HTR-8/SVneo (cell line): ENCODE data around the gene BTRC.

ENCODE experiments used
- DNase-seq: peaks from one replicate; pipeline ENCODE4 v3.0.0; 2011; ENCODE audit warnings: low spot score, mixed read lengths; ENCODE audit not compliant: insufficient read length
- FAIRE-seq: peaks from 2 replicates; lab custom pipeline; 2011; peaks lifted over from hg19 to GRCh38; lab: Jason Lieb, UNC

The BTRC gene

GRCh38 chr10:101506829-101507661 is 153.1 kb downstream of the BTRC start:
- DNase-seq (no peak), FAIRE-seq (no peak)

DNA sequence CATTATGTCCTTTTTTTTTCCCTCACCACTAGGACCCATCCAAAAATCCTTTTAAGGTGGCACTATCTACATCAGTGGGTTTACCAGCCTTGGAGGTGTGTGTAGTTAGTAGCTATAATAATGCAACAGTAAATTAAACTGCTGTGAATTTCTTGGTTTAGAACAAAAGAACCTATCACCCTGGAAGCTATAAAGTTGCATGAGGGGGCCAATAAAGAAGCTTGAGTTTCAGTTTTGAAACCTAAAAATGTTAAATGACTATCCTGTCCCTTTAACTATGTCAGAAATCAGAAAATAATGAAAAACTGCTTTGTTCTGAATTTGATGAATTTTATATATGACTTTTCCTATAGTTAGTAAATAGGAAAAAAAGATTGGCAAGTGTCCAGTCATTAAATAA is 153.9 kb downstream of the BTRC start:
- DNase-seq (no peak), FAIRE-seq (no peak)

DNA sequence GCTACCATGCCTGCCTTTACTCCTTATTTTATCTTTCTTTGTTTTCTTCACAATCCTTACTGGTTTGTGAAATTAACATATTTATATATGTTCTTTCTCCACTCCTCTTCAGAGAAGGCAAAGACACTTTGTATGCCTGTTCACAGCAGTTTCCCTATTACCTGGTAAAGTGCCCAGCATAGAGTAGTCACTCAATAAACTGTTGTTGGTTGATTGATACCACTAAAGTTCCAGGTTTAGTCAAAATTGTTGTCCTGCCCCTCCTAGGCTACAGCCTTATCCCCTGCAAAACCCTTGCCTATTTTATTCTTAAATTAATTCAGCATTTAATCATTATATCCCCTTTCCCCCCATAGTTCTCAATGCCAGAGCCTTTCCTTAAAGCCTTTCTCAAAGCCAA is 158.0 kb downstream of the BTRC start:
- DNase-seq (no peak), FAIRE-seq (no peak)

GRCh38 chr10:101512738-101513137 is 158.8 kb downstream of the BTRC start:
- DNase-seq (no peak), FAIRE-seq (no peak)

GRCh38 chr10:101513733-101514132 is 159.8 kb downstream of the BTRC start:
- DNase-seq (no peak), FAIRE-seq (no peak)

GRCh38 chr10:101525848-101526247 is 171.9 kb downstream of the BTRC start:
- no peak for FAIRE-seq
- DNase-seq = no peak

DNA sequence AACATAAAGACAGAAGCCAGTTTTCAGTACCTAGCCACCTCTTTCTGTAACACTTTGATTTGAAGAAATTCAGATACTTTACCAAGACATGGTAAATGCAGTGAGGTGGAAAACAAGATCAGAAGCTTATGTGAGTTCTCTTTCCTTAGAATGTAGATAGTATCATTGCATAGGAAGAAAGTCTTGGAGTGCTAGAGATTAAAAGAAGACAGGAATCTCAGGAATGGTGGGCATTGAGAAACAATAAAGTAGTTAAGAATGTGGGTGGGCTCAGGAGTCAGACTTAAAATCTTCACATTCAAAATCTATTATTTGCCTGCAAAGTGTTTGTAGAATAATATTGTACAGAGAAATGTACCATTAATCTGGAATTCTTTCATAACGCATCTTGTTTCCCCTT is 175.2 kb downstream of the BTRC start:
- FAIRE-seq = no peak
- DNase-seq = no peak

DNA sequence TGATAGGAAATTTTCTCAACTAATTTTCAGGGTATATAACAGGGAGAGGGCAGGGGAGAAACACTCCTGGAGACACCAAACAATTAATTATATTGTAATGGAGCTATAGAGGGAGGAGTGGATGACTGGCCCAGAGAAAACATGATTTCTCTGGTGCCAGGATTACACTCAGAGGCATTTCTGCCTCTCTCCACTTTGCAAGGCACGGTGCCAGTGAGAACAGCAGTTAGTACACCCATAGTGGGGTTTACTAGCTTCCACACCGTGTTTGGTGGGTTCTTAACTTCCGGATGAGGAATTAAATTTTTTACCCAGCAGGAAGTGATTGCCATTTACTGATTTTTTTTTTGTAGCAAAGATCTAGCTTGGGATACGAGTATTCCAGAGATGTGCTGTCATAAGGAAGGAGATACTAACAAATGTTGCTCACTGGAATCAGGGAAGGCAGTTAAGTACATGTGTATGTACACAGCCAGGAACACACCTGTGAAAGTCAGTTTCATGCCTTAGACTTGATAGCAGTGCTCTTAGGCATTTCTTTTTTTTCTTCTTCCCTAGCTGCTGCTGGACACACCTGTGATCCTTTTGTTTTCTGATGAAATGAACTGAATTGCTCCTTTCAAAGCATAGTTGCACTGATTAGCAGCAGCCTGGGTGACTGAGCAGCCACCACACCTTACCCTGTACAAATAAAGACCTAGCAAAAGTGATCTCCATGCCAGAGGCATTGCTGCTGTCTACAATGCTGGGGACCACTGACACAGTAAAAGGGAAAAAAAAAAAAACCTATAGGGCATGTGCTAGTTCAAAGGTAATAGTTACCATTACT is 176.0 kb downstream of the BTRC start:
- DNase-seq (no peak), FAIRE-seq (no peak)

DNA sequence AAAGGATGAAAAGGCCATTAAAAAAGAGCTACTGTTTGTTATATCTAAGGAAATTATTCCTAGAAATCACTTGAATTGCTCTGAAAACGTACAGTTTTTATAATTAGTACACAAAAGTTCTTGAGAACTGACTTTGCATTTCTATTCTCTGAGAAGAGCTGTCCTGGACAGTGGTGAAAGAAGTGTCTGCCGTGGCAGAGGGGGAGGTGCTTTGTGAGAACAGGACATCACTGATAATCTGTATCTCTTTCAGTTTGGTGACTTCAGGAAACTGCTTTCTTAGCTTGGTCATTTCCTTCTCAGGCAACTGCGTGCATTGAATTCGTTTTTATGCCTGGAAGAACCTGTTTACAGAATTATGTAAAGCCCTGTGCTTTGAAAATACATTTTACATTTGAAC is 182.0 kb downstream of the BTRC start:
- DNase-seq (no peak), FAIRE-seq (no peak)

DNA sequence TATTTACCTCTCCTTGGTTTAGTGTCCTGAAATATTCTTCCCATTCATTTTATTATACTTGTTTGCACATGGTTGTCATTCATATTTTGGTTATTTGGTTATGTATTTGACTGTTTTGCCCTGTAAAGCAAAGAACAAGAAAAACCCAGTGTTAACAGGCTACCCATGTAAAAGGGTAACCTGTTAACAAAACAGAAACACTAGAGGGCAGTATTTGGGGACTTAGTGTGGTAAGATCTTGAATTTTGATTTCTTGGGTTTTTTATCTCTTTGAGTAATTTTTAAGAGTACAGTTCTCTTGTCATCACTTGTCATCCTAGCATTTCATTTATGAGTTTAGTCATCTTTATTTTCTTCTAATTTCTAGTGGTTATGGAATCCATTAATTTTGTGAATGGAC is 182.8 kb downstream of the BTRC start:
- DNase-seq = no peak
- no peak for FAIRE-seq

GRCh38 chr10:101538446-101538845 is 184.5 kb downstream of the BTRC start:
- DNase-seq (no peak), FAIRE-seq (no peak)

DNA sequence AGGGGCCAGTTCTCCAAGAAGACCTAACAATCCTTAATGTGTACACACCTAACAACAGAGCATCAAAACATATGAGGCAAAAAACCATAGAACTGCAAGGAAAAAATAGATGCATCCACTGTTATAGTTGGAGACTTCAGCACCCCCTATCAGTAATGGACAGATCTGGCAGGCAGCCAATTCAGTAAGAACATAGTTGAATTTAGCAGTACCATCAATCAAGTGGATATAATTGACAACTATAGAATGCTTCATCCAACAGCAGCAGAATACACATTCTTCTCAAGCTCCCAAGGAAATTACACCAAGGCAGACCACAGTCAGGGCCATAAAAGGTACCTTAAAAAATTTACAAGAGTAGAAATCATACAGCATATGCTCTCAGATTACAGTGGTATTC is 191.9 kb downstream of the BTRC start:
- no peak for DNase-seq
- FAIRE-seq = no peak

DNA sequence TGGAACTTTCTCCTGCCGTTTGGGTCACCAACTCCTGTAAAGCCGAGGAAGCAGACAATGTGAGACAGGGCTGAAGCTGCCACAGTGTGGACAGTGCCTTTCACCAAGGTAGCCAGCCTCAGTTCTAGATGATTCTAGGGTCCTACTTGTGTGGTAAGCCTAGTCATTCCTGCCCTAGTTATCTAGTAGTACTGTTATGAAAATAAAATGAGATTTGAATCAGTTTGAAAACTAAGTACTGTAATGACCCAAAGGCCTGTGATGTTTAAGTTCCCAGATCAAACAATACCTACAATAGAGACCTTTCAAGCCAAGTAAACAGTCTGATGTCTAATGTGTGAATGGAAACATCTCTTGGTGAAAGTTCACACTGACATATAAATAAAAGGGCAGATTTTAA is 197.0 kb downstream of the BTRC start:
- DNase-seq = no peak
- no peak for FAIRE-seq

- FAIRE-seq = no peak
- DNase-seq = no peak
These were observed 198.5 kb downstream of the BTRC start for GRCh38 chr10:101552442-101552841.

- DNase-seq = no peak
- FAIRE-seq = no peak
These were observed 203.6 kb downstream of the BTRC start for GRCh38 chr10:101557541-101557940.

GRCh38 chr10:101558204-101558603 is 204.2 kb downstream of the BTRC start:
- peak; percentile 36 for FAIRE-seq
- peak; percentile 45 for DNase-seq

DNA sequence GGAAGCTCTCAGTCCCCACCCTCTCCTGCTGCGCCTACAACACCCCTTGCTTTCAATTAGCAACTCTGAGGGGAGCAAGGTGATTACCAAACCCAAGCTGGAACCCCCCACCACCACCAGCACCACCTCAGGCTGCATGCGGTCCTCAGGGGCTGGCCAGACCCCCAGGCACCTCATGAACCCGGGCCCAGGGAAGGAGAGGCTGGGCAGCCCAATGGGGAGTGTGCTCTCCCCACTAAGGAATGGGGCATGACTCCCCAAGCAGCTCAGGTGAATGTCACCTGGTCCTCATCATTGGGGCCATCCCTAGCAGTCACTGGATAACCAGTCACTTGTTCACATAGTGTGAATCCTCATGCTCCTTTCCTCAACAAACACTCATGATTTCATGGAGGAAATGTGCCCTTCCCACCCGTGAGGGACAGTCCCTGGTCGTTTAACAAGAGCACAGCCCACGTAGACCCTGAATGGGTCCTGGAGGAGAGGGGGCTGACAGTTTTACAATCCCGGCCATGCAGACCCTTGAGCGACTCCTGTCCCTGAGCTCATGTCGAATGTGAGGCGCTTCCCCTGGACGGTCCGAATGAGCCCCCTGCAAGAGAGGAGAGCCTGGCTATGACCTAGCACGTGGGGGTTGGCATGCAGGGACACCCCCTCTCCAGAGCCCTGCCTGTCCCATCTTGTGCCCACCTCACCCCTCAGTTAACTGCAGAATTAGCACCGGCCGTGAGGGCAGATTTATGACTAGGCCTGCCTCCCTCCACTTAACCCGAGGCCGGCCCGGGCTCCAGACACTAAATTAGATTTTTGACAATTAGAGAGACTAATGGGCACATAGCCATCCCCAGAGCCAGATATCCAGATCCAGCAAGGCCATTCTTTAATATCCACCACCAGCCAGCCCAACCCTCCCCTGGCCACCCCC is 205.0 kb downstream of the BTRC start:
- FAIRE-seq (no peak), DNase-seq (no peak)

GRCh38 chr10:101559596-101560297 is 205.8 kb downstream of the BTRC start:
- DNase-seq (no peak), FAIRE-seq (no peak)

DNA sequence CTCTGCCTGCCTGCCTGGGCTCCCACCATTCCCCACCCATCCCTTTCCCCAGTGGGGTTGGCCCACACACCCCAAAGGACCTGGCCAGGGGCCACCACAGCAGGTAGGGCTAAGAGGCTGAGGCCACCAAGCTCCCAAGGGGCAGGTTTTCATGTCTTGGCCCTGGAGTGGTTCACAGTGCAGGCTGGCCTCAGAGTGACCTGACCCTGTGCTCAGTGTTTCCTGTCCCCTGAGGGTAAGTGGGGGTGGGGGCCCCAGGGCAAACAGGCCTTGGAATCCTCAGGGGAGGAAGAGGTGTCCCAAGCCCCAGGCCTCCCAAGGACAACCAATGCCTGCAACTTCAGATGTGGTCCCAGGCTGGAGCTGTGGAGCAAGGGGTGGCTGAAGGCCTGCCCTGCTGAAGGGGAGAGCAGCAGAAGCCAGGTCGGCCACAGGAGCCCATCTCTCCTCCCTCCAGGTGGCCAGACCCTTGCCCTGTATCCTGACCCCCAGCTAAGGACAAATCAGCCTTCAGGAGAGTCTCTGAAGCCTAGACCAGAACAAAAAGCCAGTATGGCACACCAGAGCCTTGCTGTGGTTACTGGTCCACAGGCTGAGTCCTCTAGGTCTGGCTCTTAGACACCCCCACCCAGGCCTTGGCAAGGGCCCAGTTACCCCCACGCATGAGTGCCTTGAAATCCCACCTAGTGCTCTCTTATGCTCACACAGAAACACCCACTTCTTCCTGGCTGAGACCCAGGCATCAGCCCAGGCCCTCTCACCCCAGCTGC is 206.5 kb downstream of the BTRC start:
- no peak for DNase-seq
- no peak for FAIRE-seq
